HG03439 (cell line): ENCODE measurements around the gene SRD5A1.

ENCODE experiments used
- ATAC-seq: cut with Tn5 transposase; IDR thresholded peaks from one replicate; pipeline ENCODE4 v1.9.1; 2021; ENCODE audit warnings: mild to moderate bottlenecking, moderate library complexity; ENCODE audit not compliant: unreplicated experiment

Gene SRD5A1

DNA sequence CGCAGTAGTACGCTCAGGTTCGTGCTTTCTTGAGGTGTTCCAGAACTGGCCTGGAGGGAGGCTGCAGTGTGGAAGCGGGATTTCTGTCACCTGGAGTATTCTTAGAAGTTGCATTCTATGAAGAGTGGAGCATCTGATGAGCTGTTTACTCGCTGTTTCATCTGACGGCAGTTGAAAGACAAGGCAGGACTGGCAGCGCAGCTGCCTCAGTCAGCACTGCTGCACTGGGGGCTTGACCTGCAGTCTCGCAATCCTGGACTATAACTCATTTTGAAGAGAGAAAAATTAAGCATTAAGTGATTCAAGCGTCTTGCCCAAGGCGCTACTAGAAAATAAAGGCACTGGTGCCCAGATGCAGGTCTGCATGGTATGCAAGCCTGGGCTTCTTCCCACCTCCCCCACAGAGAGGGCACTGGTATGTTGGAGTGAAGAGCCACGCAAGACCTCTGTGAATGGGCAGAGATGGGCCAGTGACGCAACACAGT, 90.6 kb downstream of the SRD5A1 start:
- ATAC-seq, result no peak
